DOHH2 (cell line): ENCODE measurements around the gene SORBS1.
A peak's percentile ranks its signal among the peaks of the same experiment; 100 is the strongest.

Experiments used
- H3F3A ChIP-seq: fragments of 200-600 bp; sonication (generic), shearing (Covaris generic); 2 replicates; pipeline ENCODE4 v1.6.0; 2016; ENCODE audit warnings: antibody characterized with exemption, mild to moderate bottlenecking; ENCODE audit not compliant: control insufficient read depth, insufficient read depth
- H3K27ac ChIP-seq: fragments of 200-600 bp; sonication (generic); 2 replicates; pipeline ENCODE4 v1.5.1; 2014; ENCODE audit warnings: low read depth, mild to moderate bottlenecking, low read length, moderate library complexity
- H3K27me3 ChIP-seq: fragments of 200-600 bp; sonication (generic); 2 replicates; pipeline ENCODE4 v1.6.1; 2014; ENCODE audit warnings: mild to moderate bottlenecking, low read length, mixed read lengths; ENCODE audit not compliant: control insufficient read depth
- H3K36me3 ChIP-seq: fragments of 200-600 bp; sonication (generic); 2 replicates; pipeline ENCODE4 v1.6.1; 2014; ENCODE audit warnings: mild to moderate bottlenecking, low read length, moderate library complexity, mixed read lengths; ENCODE audit not compliant: control insufficient read depth
- H3K4me1 ChIP-seq: fragments of 200-600 bp; sonication (generic); 2 replicates; pipeline ENCODE4 v1.6.1; 2014; ENCODE audit warnings: mild to moderate bottlenecking, low read length, mixed read lengths; ENCODE audit not compliant: control insufficient read depth
- H3K4me2 ChIP-seq: fragments of 200-600 bp; sonication (generic); 2 replicates; pipeline ENCODE4 v1.6.0; 2014; ENCODE audit warnings: mild to moderate bottlenecking, low read length, moderate library complexity
- H3K4me3 ChIP-seq: fragments of 200-600 bp; sonication (generic); 2 replicates; pipeline ENCODE4 v1.5.1; 2014; ENCODE audit warnings: mild to moderate bottlenecking, low read length, mixed read lengths
- H3K79me2 ChIP-seq: fragments of 200-600 bp; sonication (generic); 2 replicates; pipeline ENCODE4 v1.6.1; 2014; ENCODE audit warnings: mild to moderate bottlenecking, low read length, mixed read lengths; ENCODE audit not compliant: control insufficient read depth
- H3K9me2 ChIP-seq: fragments of 200-600 bp; sonication (generic); replicated peaks from 2 replicates; pipeline ENCODE4 v1.6.1; 2014; ENCODE audit warnings: mild to moderate bottlenecking, low read length, mixed read lengths; ENCODE audit not compliant: control insufficient read depth
- H3K9me3 ChIP-seq: fragments of 200-600 bp; sonication (generic); 2 replicates; pipeline ENCODE4 v1.6.1; 2014; ENCODE audit warnings: antibody characterized with exemption, low read length, mixed read lengths; ENCODE audit not compliant: control insufficient read depth, insufficient read depth
- H4K20me1 ChIP-seq: fragments of 200-600 bp; sonication (generic); 2 replicates; pipeline ENCODE4 v1.6.0; 2014; ENCODE audit warnings: low read depth, mild to moderate bottlenecking, antibody characterized with exemption, low read length, moderate library complexity; ENCODE audit not compliant: control insufficient read depth, insufficient read depth
- EZH2phosphoT487 ChIP-seq: fragments of 200-600 bp; sonication (generic); IDR thresholded peaks from 2 replicates; pipeline ENCODE4 v1.6.1; 2017; ENCODE audit warnings: borderline replicate concordance, mild to moderate bottlenecking, antibody characterized with exemption, low read length, moderate library complexity, mixed read lengths
- TF ChIP-seq, protein P1 (sequence below): fragments of 200-600 bp; sonication (generic); IDR thresholded peaks from one replicate; pipeline ENCODE4 v1.5.1; 2014; ENCODE audit warnings: antibody characterized with exemption, mild to moderate bottlenecking, low read depth, low read length; ENCODE audit not compliant: poor library complexity, severe bottlenecking

Gene SORBS1

DNA sequence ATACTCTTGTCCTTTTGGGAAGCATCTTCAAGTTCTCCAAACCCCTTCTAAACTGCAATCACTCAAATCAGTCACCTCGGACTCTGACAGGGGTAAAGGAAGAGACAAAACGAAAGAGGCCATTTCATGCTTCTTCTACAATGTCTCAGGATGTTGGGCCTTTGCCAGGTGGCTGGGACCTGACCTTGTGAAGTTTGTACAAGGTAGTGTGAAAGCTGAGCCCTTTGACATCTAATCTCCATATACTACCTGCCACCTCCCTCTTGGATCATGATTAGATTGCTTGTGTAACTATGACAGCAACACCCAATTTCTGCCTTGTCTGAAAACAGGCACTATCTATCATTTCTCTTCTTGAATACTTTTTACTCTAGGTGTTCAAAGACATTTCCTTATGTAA is 235.3 kb downstream of the SORBS1 start:
- no peaks in the 10 kb centered on the region for H3K9me3 ChIP-seq
- H3K9me2 ChIP-seq = no peaks in the 10 kb centered on the region
- no peaks in the 10 kb centered on the region for H3K79me2 ChIP-seq
- no peaks in the 10 kb centered on the region for H3K36me3 ChIP-seq
- no peaks in the 10 kb centered on the region for H3F3A ChIP-seq
- peaks cover 18% of the 10 kb centered on the region for H3K4me1 ChIP-seq
- H3K27ac ChIP-seq = no peak overlapping the region
- H3K4me3 ChIP-seq = no peak overlapping the region
- no peak for TF ChIP-seq EZH2phosphoT487
- TF ChIP-seq, protein P1, sequence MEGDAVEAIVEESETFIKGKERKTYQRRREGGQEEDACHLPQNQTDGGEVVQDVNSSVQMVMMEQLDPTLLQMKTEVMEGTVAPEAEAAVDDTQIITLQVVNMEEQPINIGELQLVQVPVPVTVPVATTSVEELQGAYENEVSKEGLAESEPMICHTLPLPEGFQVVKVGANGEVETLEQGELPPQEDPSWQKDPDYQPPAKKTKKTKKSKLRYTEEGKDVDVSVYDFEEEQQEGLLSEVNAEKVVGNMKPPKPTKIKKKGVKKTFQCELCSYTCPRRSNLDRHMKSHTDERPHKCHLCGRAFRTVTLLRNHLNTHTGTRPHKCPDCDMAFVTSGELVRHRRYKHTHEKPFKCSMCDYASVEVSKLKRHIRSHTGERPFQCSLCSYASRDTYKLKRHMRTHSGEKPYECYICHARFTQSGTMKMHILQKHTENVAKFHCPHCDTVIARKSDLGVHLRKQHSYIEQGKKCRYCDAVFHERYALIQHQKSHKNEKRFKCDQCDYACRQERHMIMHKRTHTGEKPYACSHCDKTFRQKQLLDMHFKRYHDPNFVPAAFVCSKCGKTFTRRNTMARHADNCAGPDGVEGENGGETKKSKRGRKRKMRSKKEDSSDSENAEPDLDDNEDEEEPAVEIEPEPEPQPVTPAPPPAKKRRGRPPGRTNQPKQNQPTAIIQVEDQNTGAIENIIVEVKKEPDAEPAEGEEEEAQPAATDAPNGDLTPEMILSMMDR = no peak
- no peaks in the 10 kb centered on the region for H4K20me1 ChIP-seq
- H3K4me2 ChIP-seq = no peak overlapping the region
- no peaks in the 10 kb centered on the region for H3K27me3 ChIP-seq

GRCh38 chr10:95324436-95325268 is 236.5 kb downstream of the SORBS1 start:
- H3K79me2 ChIP-seq = no peaks in the 10 kb centered on the region
- no peaks in the 10 kb centered on the region for H4K20me1 ChIP-seq
- peaks cover 18% of the 10 kb centered on the region for H3K4me1 ChIP-seq
- H3K27me3 ChIP-seq = no peaks in the 10 kb centered on the region
- TF ChIP-seq, protein P1 = no peak
- no peak for TF ChIP-seq EZH2phosphoT487
- H3K9me3 ChIP-seq = no peaks in the 10 kb centered on the region
- no peak overlapping the region for H3K27ac ChIP-seq
- no peaks in the 10 kb centered on the region for H3K36me3 ChIP-seq
- no peaks in the 10 kb centered on the region for H3F3A ChIP-seq
- H3K4me2 ChIP-seq = no peak overlapping the region
- H3K9me2 ChIP-seq = no peaks in the 10 kb centered on the region
- no peak overlapping the region for H3K4me3 ChIP-seq

DNA sequence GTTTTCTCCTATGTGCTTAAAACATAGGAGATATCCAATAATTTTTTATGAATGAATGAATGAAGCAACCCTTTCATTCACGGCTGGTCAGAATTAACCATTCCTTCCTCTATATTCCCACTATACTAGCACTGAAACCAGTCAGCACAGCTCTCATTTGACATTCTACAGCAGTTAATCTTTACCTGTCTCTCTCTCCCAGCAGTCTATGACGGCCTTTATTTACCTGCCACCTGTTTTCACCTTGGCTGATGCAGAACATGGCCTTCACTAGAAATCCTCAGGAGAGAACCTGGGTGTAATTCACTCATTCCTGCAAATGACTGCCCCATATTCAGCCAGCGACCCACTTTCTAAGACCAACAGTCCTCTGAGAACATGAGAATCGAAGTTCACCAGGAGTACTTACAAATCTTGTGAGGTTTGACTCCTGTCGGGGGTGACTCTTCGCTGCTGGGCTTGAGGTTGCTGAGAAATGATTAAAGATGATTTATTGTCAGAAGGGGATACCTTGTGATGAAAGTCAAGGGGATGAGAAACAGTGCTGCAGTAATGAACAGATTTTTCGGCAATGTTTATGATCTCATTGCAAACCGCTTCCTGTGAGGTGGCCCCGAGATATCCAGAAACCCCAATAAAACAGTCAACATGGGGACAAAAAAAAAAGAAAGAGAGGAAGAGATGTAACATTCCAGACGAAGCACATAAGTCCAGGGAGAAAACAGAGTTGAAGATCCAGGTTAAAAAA is 239.4 kb downstream of the SORBS1 start:
- Histone ChIP-seq H3K9me2 (no peaks in the 10 kb centered on the region), H3K79me2 (no peaks in the 10 kb centered on the region), H3K4me2 (peak overlapping the region; percentile 2; the same call in 1 of the 2 replicates), H3K27ac (no peak overlapping the region), H3K4me1 (peaks cover 18% of the 10 kb centered on the region), H3K4me3 (no peak overlapping the region), H3K36me3 (no peaks in the 10 kb centered on the region), H3F3A (no peaks in the 10 kb centered on the region), H3K9me3 (no peaks in the 10 kb centered on the region), H3K27me3 (no peaks in the 10 kb centered on the region), H4K20me1 (no peaks in the 10 kb centered on the region)
- TF ChIP-seq, protein P1 = no peak
- no peak for TF ChIP-seq EZH2phosphoT487
